ENCODE results near the gene CBLN2. TPM values are rescaled to one million over a fixed set of nuclear protein-coding genes. Genes with fewer than 3 reads are reported as not detected.

CBLN2 gene
- 0.03 to 0.12 TPM (median 0.05 TPM) in 3 of 5 replicates, not detected in the others for total RNA-seq (2022; extraction: Qiagen RNA extraction)

DNA sequence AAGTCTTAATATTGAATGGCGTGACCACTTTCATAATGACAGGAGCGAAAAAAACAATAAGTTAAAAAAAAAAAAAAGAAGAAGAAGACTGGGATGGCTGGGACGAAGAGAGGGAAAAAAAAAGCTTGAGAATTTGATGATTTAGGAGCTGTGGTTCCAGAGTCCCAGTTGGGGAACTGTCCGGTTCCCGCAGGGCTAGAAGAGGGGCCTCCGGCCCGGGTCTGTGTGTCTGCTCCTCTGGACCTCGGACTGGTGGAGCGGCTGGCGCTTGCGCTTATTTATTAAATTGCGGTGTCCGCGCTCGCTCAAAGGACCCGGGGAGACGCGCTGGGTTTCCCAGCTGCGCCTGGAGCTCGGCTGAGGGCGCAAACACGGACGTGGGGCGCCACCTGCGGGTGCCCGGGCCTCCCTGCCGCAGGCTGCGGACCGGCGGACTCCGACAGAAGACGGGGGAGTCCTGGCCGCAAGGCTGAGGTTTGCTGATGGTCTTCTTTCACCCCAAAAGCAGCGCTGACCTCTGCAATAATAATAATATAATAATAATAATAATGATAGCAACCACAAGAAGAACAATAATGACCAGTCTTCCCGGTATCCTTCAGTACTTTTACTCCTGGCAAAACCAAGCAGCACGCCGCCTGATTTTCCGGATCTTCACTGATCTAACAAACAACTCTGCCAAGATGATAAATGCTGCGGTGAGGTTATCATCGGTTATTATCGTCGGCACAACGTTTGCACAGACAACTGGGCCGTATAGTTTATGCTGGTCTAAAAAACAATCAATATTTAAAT lies at the start of gene CBLN2:
Gene CBLN2 (minus strand): TSS at position 251 of the 795 bp plus-strand sequence. CDS start 2,182 bp downstream, outside the sequence.

